Measurements from ENCODE around the gene GLI3.

The GLI3 gene

GRCh38 chr7:41972270-41972669 is 264.7 kb downstream of the GLI3 start:
- no peak for DNase-seq (ENCODE audit: low spot score)

DNA sequence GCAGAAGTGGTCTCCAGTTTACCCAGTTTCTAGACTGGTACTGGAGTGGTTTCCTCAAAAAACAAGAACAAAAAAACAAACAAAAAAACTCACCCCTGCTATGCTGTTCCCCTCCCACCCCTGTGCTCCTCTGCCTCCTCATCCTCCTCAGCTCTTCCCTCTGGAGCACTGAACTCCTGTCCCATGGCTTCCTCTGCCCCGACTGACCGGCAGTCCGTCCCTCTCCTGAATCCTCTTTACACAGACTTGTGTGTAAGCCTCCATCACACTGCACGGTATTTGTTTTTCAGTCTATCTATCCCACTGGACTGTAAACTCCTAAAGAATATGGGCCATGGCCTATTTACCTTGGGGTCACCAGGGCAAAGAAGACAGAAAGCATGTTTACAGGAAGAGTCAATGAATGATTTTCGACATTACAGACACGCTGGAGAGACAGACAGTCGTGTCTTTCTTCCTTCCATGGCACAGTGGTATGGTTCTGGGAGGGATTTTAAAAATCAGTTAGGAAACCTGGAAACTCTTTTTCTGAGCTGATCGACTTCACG is 265.3 kb downstream of the GLI3 start:
- DNase-seq (ENCODE audit: low spot score), result no peak

GRCh38 chr7:41970941-41971340 is 266.1 kb downstream of the GLI3 start:
- no peak for DNase-seq (ENCODE audit: low spot score)

GRCh38 chr7:41969561-41970105 is 267.4 kb downstream of the GLI3 start:
- DNase-seq (ENCODE audit: low spot score), result no peak

- no peak for DNase-seq (ENCODE audit: low spot score)
Observed at GRCh38 chr7:41967156-41967555, 269.9 kb downstream of the GLI3 start.

DNA sequence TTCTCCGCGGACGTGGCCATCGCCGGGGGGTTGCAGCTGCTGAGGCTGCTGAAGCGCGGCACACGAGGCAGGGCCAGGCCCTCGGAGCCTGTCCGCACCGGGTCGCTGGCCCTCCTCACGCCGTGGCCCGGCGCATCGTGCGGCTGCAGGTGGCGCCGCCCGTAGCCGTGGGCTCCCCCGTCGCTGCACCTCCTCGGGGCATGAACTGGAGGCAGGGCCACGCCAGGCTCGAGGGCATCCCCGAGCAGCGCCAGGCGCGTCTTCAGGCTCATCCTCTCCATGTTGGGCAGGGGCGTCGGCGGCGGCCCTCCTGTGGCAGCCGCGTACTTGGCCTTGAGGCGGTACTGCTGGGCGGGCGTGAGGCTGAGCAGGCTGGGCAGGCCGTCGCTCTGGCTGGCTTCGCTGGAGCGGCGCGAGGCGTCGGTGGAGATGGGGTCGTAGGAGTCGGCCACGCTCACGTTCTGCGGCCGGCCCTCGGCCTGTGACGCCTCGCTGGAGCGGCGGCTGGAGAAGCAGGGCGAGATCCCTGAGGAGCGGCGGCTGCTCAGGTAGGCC is 271.0 kb downstream of the GLI3 start:
- no peak for DNase-seq (ENCODE audit: low spot score)

- DNase-seq (ENCODE audit: low spot score), result no peak
Observed at GRCh38 chr7:41964849-41965745, 271.9 kb downstream of the GLI3 start.

- no peak for DNase-seq (ENCODE audit: low spot score)
Observed at GRCh38 chr7:41964183-41964753, 272.7 kb downstream of the GLI3 start.

- no peak for DNase-seq (ENCODE audit: low spot score)
Observed at GRCh38 chr7:41956705-41957104, 280.3 kb downstream of the GLI3 start.

- no peak for DNase-seq (ENCODE audit: low spot score)
Observed at GRCh38 chr7:41955893-41956675, 280.9 kb downstream of the GLI3 start.

DNA sequence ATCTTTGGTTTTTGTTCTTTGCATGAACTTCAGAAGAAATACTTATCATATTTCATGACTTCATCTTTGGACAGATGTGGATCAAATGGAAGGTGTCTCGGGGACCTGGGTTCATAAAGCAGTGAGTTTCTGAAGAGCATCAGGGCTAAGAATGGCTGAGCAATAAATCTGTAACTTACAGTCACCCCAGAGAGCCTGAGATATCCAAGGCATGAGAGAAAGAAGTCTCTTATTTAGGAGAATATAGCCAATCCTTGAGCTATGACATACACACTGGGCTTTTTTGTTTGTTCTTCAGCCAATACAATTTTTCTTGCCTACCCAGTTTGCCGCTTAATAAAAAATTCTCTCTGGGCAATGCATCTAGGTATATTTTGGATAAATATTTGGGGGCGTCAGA is 281.6 kb downstream of the GLI3 start:
- DNase-seq (ENCODE audit: low spot score), result no peak

- DNase-seq (ENCODE audit: low spot score), result no peak
Observed at GRCh38 chr7:41954976-41955375, 282.0 kb downstream of the GLI3 start.

- DNase-seq (ENCODE audit: low spot score), result no peak
Observed at GRCh38 chr7:41948503-41948902, 288.5 kb downstream of the GLI3 start.

GRCh38 chr7:41943094-41943577 is 293.9 kb downstream of the GLI3 start:
- DNase-seq (ENCODE audit: low spot score), result peak; percentile 65

GRCh38 chr7:41942468-41943093 is 294.4 kb downstream of the GLI3 start:
- DNase-seq (ENCODE audit: low spot score), result no peak

- peak; percentile 53 for DNase-seq (ENCODE audit: low spot score)
Observed at GRCh38 chr7:41940760-41941343, 296.2 kb downstream of the GLI3 start.

DNA sequence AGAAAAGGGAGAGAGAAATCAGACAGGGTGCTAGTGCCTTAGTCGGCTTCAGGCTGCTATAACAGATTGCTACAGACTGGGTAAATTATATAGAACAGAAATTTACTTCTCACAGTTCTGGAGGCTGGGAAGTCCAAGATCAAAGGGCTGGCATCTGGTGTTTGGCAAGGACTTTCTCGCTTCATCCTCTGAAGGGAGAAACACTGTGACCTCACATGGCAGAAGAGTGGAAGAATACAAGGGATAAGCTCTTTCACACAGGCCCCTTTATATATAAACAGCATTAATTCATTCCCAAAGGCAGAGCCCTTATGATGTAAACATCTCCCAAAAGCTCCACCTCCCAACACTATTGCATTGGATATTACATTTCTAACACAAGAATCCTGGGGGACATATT is 298.6 kb downstream of the GLI3 start:
- DNase-seq (ENCODE audit: low spot score), result no peak

- no peak for DNase-seq (ENCODE audit: low spot score)
Observed at GRCh38 chr7:41933427-41933826, 303.6 kb downstream of the GLI3 start.

DNA sequence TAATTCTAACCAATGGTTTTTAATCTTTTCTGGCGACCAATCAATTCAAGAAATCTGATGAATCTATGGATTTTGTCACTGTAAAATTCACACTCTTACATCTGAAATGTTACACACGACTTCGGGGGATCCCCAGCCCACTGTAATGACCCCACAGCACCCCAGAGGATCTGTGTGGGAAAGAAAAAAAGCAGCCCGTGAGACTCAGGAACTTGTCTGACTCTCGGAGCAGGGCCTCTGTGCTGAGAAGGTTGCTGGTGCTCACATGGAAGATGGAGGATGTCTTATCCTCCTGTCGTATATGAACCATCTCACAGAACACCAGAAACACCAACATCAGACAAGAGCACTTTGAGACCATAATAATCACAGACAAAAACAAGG is 305.8 kb downstream of the GLI3 start:
- no peak for DNase-seq (ENCODE audit: low spot score)

DNA sequence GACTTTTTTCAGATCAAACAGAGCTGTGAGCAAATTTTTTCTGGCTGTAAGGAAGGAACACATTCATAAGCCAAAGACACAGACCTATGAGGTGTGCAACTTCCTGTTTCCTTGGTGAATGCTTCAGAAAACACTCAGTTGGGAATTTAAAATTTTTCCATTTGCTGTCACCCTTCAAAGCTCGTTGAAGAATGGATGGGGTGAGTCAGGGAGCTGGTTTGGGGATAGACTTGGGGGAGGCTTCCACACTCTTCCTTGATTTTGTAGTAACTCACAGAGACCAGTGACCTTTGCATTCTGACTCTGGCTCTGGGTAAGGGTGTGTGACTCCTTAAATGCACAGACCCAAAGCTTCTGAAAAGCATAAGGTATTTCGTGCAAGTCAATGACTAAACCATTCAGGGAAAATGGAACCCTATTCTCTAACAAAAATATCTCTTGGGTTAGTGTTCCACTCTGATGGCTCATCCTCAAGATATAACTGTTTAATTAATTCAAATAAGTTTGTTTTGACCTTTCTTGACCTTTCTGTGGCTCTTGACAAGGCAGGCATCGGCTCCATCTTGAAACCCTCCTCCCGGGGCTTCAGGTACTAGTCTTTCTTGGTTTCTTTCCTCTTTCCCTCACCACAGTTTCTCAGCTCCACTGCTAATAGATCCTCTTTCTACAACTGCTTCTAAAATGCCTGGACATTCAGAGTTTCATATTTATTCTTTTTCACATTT is 306.3 kb downstream of the GLI3 start:
- no peak for DNase-seq (ENCODE audit: low spot score)
